GM21528 (cell line): ENCODE results near the gene LURAP1L.

Experiments used
- ATAC-seq: cut with Tn5 transposase; IDR thresholded peaks from one replicate; pipeline ENCODE4 v1.9.1; 2021; ENCODE audit warnings: mild to moderate bottlenecking, moderate library complexity; ENCODE audit not compliant: unreplicated experiment, low FRiP score

The LURAP1L gene

DNA sequence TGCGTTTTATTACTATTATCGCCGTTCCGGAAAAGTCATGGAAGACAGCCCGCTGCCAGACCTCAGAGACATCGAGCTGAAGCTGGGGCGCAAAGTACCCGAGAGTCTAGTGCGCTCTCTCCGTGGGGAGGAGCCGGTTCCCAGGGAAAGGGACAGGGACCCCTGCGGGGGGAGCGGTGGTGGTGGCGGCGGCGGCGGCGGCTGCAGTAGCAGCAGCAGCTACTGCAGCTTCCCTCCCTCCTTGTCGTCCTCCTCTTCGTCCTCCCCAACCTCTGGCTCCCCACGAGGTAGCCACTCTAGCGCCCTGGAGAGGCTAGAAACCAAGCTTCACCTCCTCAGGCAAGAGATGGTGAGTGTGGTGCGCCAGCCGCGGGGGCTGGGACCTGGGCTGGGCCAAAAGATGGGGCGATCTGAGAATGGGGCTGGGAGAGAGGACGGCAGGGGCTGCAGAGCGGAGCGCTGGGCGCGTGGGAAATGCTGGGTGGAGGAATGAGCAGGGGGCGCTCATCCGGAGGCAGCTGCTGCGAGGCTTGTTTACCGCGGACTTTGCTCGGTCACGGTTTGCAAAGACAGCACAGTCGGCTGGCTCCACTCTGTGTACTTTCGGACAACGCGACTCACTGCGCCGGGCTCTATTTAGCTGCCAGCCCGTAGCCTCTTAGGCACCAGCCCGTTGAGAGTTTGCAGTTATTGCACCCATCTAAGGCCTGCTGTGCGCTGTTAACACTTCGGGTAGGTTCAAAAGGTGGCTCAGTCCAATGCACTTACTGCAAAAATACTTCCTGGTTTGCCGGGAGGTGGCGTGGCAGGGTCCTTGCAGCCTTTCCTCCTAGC, 1.1 kb downstream of the LURAP1L start:
- ATAC-seq, result peak; percentile 85

- ATAC-seq, result no peak
These were observed 1.8 kb downstream of the LURAP1L start for GRCh38 chr9:12776513-12777055.

DNA sequence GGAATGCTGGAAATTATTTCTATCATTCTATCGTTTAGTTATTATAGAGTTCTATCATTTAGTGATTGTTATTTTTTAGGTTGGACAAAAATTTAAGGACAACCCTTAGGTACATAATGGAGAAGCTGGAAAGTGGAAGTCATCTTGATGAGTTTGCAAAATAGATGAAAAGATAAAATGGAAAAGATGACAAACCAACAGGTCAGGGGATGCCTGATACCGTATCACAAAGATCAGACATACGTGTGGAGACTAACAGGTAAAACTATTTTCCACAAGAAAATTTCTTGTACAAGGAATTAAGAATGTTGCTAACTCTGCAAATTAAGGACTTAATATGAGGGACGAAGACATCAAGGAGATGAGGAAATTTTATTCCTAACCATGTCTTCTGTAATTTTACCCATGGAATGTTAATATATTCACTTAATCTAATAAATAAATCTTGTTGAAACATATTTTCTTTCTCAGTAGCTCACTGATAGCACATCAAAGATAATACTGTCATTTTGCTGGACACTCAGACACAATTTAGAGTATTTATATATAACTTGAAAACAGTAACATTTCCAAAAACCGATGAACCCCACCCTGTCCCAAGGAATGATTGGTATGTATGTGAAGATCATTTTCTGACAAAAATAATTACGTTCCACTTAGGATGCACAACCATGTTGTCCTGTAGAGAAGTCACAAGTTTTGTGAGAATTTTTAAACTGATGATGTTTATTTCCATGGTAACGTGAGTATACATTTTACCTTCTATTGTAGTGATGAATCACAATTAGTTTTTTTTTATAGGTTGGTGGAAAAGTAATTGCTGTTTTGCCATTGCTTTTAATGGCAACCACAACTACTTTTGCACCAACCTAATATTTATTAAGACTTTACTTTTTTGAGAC, 2.6 kb downstream of the LURAP1L start:
- no peak for ATAC-seq

DNA sequence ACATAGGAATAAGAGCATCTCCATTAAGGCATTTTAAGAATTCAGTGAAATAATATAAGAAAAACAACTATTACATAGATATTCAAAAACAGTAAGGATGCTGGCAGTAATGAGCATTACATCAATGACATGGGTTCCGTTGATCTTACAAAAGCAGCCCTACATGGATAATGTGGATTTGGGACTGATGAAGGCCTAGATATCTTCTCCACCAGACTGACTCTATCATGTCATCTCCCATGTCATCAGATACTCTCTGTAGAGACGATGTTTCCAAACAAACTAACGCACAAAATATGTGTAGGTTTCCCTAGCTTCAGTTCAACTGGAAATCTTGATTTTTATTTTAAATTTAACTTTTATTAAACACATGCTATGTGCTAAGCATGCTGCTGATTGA, 3.6 kb downstream of the LURAP1L start:
- no peak for ATAC-seq

DNA sequence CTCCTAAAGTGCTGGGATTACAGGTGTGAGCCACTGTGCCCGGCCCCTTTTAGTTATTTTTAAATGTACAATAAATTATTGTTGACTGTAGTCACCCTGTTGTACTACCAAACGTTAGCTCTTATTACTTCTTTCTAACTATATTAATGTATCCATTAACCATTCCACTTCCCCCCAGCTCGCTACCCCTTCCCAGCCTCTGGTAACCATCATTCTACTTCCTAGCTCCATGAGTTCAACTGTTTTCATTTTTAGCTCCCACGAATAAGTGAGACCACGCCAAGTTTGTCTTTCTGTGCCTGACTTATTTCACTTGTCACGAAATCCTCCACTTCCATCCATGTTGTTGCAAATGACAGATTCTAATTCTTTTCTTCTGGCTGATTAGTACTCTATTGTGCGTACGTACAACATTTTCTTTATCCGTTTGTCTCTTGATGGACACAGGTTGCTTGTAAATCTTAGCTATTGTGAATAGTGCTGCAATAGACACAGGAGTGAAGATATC, 6.5 kb downstream of the LURAP1L start:
- ATAC-seq, result no peak

DNA sequence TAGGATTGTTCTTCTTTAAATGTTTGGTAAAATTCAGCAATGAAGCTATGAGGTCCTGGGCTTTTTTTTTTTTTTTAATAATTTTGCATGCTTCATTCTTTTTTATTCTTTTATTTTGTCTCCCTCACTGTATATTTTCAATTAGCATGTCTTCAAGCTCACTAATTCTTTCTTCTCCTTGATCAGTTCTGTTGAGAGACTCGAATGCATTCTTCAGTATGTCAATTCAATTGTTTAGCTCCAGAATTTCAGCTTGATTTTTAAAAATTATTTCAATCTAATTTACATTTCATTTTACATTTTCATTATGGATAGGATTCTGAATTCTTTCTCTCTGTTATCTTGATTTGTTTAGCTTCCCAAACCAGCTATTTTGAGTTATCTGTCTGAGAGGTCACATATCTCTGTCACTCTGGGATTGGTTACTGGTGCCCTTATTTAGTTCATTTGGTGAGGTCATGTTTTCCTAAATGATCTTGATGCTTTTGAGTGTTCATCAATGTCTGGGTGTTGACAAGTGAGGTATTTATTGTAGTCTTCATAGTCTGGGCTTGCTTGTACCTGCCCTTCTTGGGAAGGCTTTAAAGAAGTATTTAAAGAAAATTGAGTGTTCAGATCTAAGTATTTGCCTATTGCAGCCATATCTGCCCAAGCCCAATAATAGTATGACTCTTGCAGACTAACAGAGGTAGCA, 9.1 kb downstream of the LURAP1L start:
- ATAC-seq, result no peak

DNA sequence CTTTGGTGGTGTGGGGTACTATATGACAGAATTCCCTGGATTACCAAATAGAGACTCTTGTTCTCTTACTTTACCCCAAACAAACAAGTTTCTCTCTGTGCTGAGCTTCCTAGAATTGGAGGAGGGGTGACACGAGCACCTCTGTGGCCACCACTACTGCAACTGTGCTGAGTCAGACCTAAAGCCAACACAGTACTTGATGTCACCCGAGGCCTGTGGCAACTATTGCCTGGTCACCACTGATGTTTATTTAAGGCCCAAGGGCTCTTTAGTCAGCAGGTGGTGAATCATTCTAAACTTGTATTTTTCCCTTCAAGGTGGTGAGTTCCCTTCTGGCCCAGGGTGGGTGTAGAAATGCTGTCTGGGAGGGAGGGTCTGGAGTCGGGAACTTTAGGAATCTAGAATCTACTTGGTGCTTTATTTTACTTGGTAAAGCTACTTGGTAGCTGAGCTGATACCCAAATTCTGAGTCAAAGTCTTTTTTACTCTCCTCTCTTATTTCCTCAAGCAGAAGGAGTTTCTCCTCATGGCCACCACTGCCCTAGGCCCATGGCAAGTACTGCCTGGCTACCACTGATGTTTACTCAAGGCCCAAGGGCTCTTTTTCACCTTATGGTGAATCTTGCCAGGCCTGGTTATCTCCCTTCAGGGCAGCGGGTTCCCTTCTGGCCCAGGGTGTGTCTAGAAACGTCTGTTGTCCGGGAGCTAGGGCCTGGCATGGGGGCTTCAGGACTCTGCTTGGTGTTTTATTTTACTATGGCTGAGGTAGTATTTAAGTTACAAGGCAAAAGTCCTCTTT, 9.8 kb downstream of the LURAP1L start:
- no peak for ATAC-seq

DNA sequence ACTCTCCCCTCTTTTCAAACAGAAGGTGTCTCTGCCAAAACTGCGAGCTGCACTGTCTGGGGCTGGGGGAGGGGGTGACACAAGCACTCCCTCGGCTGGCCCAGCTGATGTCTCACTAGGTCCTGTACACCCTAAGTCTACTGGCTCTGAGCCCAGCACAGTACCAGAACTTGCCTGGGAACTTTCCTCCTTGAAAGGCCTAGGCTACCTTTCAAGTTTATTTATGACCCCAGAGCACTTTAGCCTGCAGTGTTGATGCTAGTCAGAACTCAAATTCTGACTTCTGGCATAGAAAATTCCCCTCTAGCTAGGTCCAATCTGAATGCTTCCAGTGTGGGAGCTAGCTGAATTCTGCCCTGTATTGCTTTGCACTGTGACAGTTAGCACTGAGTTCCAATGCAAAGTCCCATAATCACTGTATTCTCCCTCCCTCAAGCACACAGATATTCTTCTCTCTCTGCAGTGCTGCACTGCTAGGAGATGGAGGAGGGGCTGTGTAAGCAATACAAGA, 10.5 kb downstream of the LURAP1L start:
- no peak for ATAC-seq

DNA sequence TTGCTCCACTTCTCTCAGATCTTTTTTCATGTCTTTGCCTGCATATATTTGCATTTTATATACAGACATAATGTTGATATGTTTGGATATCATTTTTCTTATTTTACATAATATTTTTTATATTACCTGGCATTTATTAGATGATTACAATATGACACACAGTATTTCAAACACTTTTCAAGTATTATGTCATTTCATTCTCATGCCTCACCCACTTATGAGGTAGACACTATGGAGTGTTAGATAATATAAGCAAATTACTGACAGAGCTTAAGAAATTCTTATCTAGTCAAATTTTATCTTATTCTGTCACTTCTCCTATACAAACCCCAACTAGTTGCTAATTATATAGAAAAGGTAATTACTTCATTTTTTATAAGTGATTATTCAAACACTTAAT, 11.1 kb downstream of the LURAP1L start:
- no peak for ATAC-seq

DNA sequence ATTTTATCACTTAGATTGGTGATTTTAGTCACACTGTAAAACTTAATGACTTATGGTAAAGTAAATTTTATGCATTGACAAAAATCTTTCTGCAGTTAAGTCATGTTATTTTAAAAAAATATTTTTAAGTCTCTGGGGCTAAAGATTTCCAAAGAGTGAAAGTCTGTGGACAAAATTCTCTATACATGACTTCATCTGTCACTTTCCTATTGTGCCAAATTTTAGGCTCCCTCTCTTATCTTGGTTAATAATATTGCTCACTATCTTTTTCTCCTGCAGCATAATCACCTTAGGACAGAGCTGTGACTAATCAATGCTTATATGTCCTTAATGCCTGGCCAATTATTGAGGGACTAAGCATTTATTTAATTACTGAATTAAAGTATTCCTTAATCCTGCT, 15.2 kb downstream of the LURAP1L start:
- ATAC-seq, result no peak

- no peak for ATAC-seq
These were observed 16.1 kb downstream of the LURAP1L start for GRCh38 chr9:12790883-12791282.

DNA sequence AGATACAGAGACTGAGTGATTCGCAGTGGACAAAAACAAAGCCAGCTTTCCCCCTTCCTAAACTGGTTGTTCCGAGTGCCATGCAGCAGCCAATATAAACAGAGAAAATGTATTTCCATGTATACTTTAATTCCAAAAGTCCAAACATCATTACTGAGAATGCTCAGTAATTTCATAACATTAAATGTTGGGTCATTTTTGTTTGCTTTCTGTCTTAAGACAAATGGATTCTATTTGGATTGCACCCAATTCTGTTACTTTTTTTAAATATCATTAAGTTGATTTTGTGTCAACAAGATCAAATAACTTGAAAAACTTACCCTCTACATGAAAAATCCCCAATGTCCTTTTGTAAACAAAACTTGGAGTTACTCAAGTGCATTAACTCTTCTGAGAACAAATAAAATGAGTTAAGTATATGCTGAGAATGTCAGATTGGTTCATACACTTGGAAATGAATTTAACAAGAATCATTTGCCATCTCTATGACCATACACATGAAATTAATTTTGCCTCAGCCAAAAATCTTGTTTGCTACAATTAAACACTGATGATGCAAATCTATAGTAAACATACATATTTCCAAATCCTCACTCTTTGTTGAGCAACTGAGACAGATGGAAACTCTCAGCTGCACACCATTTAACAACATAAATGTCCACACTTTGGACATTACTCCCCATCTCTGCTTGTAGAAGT, 19.4 kb downstream of the LURAP1L start:
- no peak for ATAC-seq

DNA sequence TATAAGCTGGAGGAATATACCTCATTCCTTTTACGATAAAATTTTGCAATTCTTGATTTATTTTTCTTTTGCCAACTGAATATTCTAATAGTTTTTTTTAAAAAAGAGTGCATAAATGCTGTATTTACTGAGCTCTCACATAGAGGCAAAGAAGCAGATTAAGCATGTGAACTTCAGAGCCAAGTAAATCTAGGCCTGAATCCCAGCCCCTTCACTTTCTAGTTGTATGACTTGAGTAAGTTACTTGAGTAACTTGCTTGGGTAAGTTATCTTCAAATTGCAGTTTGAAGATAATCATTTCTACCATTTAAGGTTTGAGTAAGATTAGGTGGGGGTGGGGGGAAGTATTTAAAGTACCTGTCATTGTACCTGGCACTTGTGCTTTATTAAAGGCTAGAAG, 21.8 kb downstream of the LURAP1L start:
- ATAC-seq, result no peak

DNA sequence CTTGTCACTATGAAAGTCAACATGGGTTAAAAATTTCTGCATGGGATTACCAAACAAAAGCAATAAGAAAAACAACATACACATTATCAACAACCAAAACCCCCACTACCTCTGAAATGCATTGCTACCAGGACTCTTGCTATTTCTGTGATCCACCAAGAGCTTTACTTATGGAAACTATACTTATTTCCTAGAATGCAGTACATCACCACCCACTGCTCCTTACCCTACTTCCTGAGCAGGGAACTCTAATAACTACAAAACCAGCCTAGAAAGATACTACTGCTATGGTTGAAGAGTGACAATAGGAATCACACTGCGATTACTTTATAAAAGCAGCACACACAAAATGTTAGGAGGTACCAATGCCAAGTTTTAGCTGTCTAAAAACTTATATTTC, 22.2 kb downstream of the LURAP1L start:
- ATAC-seq, result no peak

GRCh38 chr9:12798066-12798770, 23.4 kb downstream of the LURAP1L start:
- ATAC-seq, result no peak

- no peak for ATAC-seq
These were observed 26.4 kb downstream of the LURAP1L start for GRCh38 chr9:12801187-12801586.

- ATAC-seq, result no peak
These were observed 26.8 kb downstream of the LURAP1L start for GRCh38 chr9:12801663-12802062.

- ATAC-seq, result no peak
These were observed 27.3 kb downstream of the LURAP1L start for GRCh38 chr9:12802093-12802492.
